GM12878 (cell line): ENCODE measurements around the gene HOXB2. TPM values are rescaled to one million over a fixed set of nuclear protein-coding genes. Genes with fewer than 3 reads are reported as not detected.

Experiments used
- ATAC-seq: fragments of 200-7000 bp; cut with Tn5 transposase; 3 replicates; pipeline ENCODE4 v1.9.1; 2020; ENCODE audit warnings: mild to moderate bottlenecking, moderate library complexity
- BruUV-seq: library from RNA; stranded (reverse); fragments of 400-500 nt; replicated peaks from 2 replicates; lab custom pipeline; 2021; lab: Mats Ljungman, UMichigan
- CTCF ChIA-PET: fragments of 300-600 bp; sonication (Branson Sonifier 250); formaldehyde crosslinking; extraction: SDS; loops from one replicate; lab custom pipeline; 2021; ENCODE audit warnings: inconsistent platforms; lab: Yijun Ruan, JAX
- POLR2A ChIA-PET: fragments of 350-600 bp; formaldehyde crosslinking; extraction: SDS; loops from one replicate; lab custom pipeline; 2021; ENCODE audit warnings: inconsistent platforms; lab: Charles Lee
- RAD21 ChIA-PET: fragments of 300-600 bp; sonication (Branson Sonifier 250); formaldehyde crosslinking; loops from one replicate; lab custom pipeline; 2023; ENCODE audit warnings: antibody characterized with exemption; ENCODE audit not compliant: unreplicated experiment; lab: Charles Lee
- SMC1A ChIA-PET: fragments of 300-600 bp; sonication (Branson Sonifier 250); formaldehyde crosslinking; loops from one replicate; lab custom pipeline; 2023; ENCODE audit not compliant: unreplicated experiment, uncharacterized antibody; lab: Charles Lee
- DNase-seq: peaks from one replicate; pipeline ENCODE4 v3.0.0-alpha.2; 2011; ENCODE audit warnings: low read depth, low spot score
- FAIRE-seq: peaks from 3 replicates; lab custom pipeline; 2011; peaks lifted over from hg19 to GRCh38; lab: Jason Lieb, UNC
- H2AFZ ChIP-seq: 2 replicates; pipeline ENCODE4 v1.6.0; 2011; ENCODE audit warnings: low read depth, low read length, control low read depth; ENCODE audit not compliant: control insufficient read depth
- H3K27ac ChIP-seq: 2 replicates; pipeline ENCODE4 v1.5.1; 2011; ENCODE audit warnings: control low read depth; ENCODE audit not compliant: control insufficient read depth, insufficient read depth
- H3K27me3 ChIP-seq, 2 experiments: replicated peaks in 1 of 2; 2 replicates each; pipeline versions ENCODE4 v1.6.0 to v1.6.1; 2011; ENCODE audit warnings: low read length in 1 of 2; ENCODE audit not compliant: control insufficient read depth in 2 of 2, insufficient read depth in 2 of 2
- H3K36me3 ChIP-seq, 2 experiments: 2 replicates each; pipeline ENCODE4 v1.5.1; 2011; ENCODE audit warnings: low read length in 1 of 2; ENCODE audit not compliant: control insufficient read depth in 2 of 2, insufficient read depth in 2 of 2
- H3K4me1 ChIP-seq: 2 replicates; pipeline ENCODE4 v1.6.1; 2011; ENCODE audit warnings: mild to moderate bottlenecking, low read length, moderate library complexity, mixed read lengths; ENCODE audit not compliant: control insufficient read depth, insufficient read depth
- H3K4me2 ChIP-seq: 2 replicates; pipeline ENCODE4 v1.6.0; 2011; ENCODE audit warnings: control low read depth; ENCODE audit not compliant: control insufficient read depth, insufficient read depth
- H3K4me3 ChIP-seq: fragments of 200-600 bp; sonication (generic); 2 replicates; pipeline ENCODE4 v1.5.1; 2016
- H3K79me2 ChIP-seq: 2 replicates; pipeline ENCODE4 v1.6.0; 2011; ENCODE audit warnings: low read length; ENCODE audit not compliant: control insufficient read depth, insufficient read depth
- H3K9ac ChIP-seq: 2 replicates; pipeline ENCODE4 v1.8.0; 2011; ENCODE audit warnings: low read length, control low read depth, mixed read lengths; ENCODE audit not compliant: control insufficient read depth, insufficient read depth
- H3K9me3 ChIP-seq: replicated peaks from 3 replicates; pipeline ENCODE4 v1.5.1; 2011; ENCODE audit warnings: mild to moderate bottlenecking, low read length; ENCODE audit not compliant: control insufficient read depth, insufficient read depth
- H4K20me1 ChIP-seq: 2 replicates; pipeline ENCODE4 v1.6.0; 2011; ENCODE audit not compliant: control insufficient read depth, insufficient read depth
- PBX3 ChIP-seq: IDR thresholded peaks from 2 replicates; pipeline ENCODE4 v1.6.1; 2011; ENCODE audit warnings: mild to moderate bottlenecking, low read depth, low read length, moderate library complexity; ENCODE audit not compliant: insufficient replicate concordance
- STAT3 ChIP-seq: IDR thresholded peaks from 2 replicates; pipeline ENCODE4 v1.6.1; 2011; ENCODE audit warnings: low read depth, low read length, improper control_type of control experiment
- WGBS: methylation state at CpG from one replicate; pipeline ENCODE4 v1.1.6; 2016; ENCODE audit warnings: low lambda C conversion rate; ENCODE audit not compliant: insufficient replicate concordance, insufficient coverage; ENCODE audit errors: missing lambda C conversion rate; 5-methylcytosine and 5-hydroxymethylcytosine counted together
- in situ Hi-C: fragments of 300-500 bp; cut with MboI; formaldehyde crosslinking; loops from 9 replicates; pipeline ENCODE4 v1.14.3; 2018; ENCODE audit warnings: mixed read lengths
- intact Hi-C: fragments of 100-400 bp; cut with micrococcal nuclease; formaldehyde crosslinking; loops from one replicate; pipeline ENCODE4 v1.14.2; 2022; ENCODE audit not compliant: unreplicated experiment
- polyA plus RNA-seq, 11 experiments: library from polyadenylated mRNA; depleted of rRNA in 4 of 11; unstranded in 6 of 11; stranded (reverse) in 5 of 11; fragments of >200 nt; fragmentation: Nextera tagmentation in 4 of 11; fragmentation: Illumina TruSeq in 1 of 11; extraction: Ambion mirVana in 4 of 11; extraction: Trizol in 1 of 11; gene quantifications; 1 replicate in 1 of 11; 2 replicates in 10 of 11; pipeline versions ENCODE4 v1.2.1 to v1.2.3, GENCODE V29; 2011 to 2016; ENCODE audit warnings: inconsistent platforms in 2 of 11, missing spikeins in 2 of 11, low read depth in 1 of 11
- total RNA-seq, 4 experiments: library from RNA; depleted of rRNA in 3 of 4; stranded (reverse); fragments of >200 nt in 3 of 4; fragmentation: Illumina TruSeq in 1 of 4; extraction: Trizol in 1 of 4; gene quantifications; 2 replicates each; pipeline versions ENCODE4 v1.2.1 to v1.2.3, GENCODE V29; 2013 to 2021
- TF ChIP-seq, protein P1 (sequence below): fragments of 450-650 bp; IDR thresholded peaks from 2 replicates; pipeline ENCODE4 v1.6.1; 2016; ENCODE audit warnings: mild to moderate bottlenecking

The HOXB2 gene
- total and polyA plus RNA-seq, 10 of the 15 experiments (the other 5 are each of a cell fraction or from before 2014, with no cell fraction given) = 0.16 to 8.8 (median 2.3) TPM

- H3K4me2 ChIP-seq = no peak overlapping the region
- ChIA-PET CTCF (interaction anchor here (0.9 to 1.6 kb wide), 4 partner anchors 29 to 220 kb away, joined by 3 to 4 read pairs (median 4); no protein-coding TSS in a partner anchor), POLR2A (interaction anchor here (0.7 to 1.7 kb wide), 3 partner anchors 9 kb away, joined by 3 to 5 read pairs (median 4); no protein-coding TSS in a partner anchor), RAD21 (interaction anchor here (0.9 to 1.4 kb wide), 2 partner anchors 43 to 222 kb away, joined by 3 read pairs; no protein-coding TSS in a partner anchor), SMC1A (interaction anchor here (0.7 to 1.5 kb wide), 5 partner anchors 9 to 141 kb away, joined by 3 read pairs; no protein-coding TSS in a partner anchor)
- no peak overlapping the region for H3K27ac ChIP-seq
- H3K36me3 ChIP-seq = peaks cover 0 to 1% of the 10 kb centered on the region in 2 experiments; a peak in 2 of 4 replicates
- DNase-seq (no peak), ATAC-seq (peak; percentile 24), FAIRE-seq (peak; percentile 89)
- no peak overlapping the region for H3K9ac ChIP-seq
- in situ Hi-C loops (no loop called here), intact Hi-C loops (no loop called here)
- no peaks in the 10 kb centered on the region for H3K27me3 ChIP-seq
- WGBS = 26% methylated on average over 19 of the region's 36 CpGs
- no peaks in the 10 kb centered on the region for H3K4me1 ChIP-seq
- H3K79me2 ChIP-seq = no peaks in the 10 kb centered on the region
- H3K9me3 ChIP-seq = no peaks in the 10 kb centered on the region
- TF ChIP-seq PBX3 (peak; percentile 74), STAT3 (no peak)
- TF ChIP-seq, protein P1, sequence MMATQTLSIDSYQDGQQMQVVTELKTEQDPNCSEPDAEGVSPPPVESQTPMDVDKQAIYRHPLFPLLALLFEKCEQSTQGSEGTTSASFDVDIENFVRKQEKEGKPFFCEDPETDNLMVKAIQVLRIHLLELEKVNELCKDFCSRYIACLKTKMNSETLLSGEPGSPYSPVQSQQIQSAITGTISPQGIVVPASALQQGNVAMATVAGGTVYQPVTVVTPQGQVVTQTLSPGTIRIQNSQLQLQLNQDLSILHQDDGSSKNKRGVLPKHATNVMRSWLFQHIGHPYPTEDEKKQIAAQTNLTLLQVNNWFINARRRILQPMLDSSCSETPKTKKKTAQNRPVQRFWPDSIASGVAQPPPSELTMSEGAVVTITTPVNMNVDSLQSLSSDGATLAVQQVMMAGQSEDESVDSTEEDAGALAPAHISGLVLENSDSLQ = peak; percentile 49; the same call in 1 of the 2 replicates
- no peak overlapping the region for H2AFZ ChIP-seq
- no peak overlapping the region for H3K4me3 ChIP-seq
- no peaks in the 10 kb centered on the region for H4K20me1 ChIP-seq
- no TSS peak for BruUV-seq
Measured at GRCh38 chr17:48555258-48556228, 10.6 kb upstream of the HOXB2 start.
